A549 (cell line): ENCODE data around the gene HMGCS1. TPM values are rescaled to one million over a fixed set of nuclear protein-coding genes. Genes with fewer than 3 reads are reported as not detected.

Experiments used
- ATAC-seq, 2 experiments: fragments of 200-7000 bp in 1 of 2; fragments of >200 bp in 1 of 2; cut with Nextera tagmentation in 1 of 2; cut with Tn5 transposase in 1 of 2; 3 replicates each; pipeline versions ENCODE4 v1.8.0 to v1.9.1; 2018 to 2020; ENCODE audit warnings: mild to moderate bottlenecking in 1 of 2, moderate library complexity in 1 of 2
- CTCF ChIA-PET: fragments of 300-600 bp; sonication (Branson Sonifier 250); formaldehyde crosslinking; extraction: SDS; loops from one replicate; lab custom pipeline; 2021; ENCODE audit warnings: antibody characterized with exemption, inconsistent platforms; lab: Yijun Ruan, JAX
- POLR2A ChIA-PET: fragments of 350-600 bp; formaldehyde crosslinking; extraction: SDS; loops from one replicate; lab custom pipeline; 2021; ENCODE audit warnings: antibody characterized with exemption, inconsistent platforms; lab: Yijun Ruan, JAX
- DNase-seq, 2 experiments: peaks; one replicate each; pipeline versions ENCODE4 v3.0.0 to v3.0.0-alpha.2; 2011 to 2016; ENCODE audit warnings: low read depth in 1 of 2, low spot score in 1 of 2
- FAIRE-seq: peaks from 2 replicates; lab custom pipeline; 2011; peaks lifted over from hg19 to GRCh38; lab: Jason Lieb, UNC
- H3K27ac ChIP-seq, 2 experiments: fragments of >200 bp; sonication (Bioruptor Twin); formaldehyde crosslinking; 3 replicates each; pipeline ENCODE4 v1.5.1; 2016 to 2017
- H3K4me1 ChIP-seq: fragments of >200 bp; sonication (Bioruptor Twin); formaldehyde crosslinking; 3 replicates; pipeline ENCODE4 v1.6.1; 2016
- H3K4me2 ChIP-seq: fragments of >200 bp; sonication (Bioruptor Twin); formaldehyde crosslinking; 3 replicates; pipeline ENCODE4 v1.6.1; 2016
- H3K4me3 ChIP-seq: fragments of >200 bp; sonication (Bioruptor Twin); formaldehyde crosslinking; 3 replicates; pipeline ENCODE4 v1.5.1; 2016
- H3K9me3 ChIP-seq: fragments of >200 bp; sonication (Bioruptor Twin); formaldehyde crosslinking; 3 replicates; pipeline ENCODE4 v1.6.1; 2016
- BCL3 ChIP-seq: fragments of >200 bp; sonication (Bioruptor Twin); formaldehyde crosslinking; IDR thresholded peaks from 3 replicates; pipeline ENCODE4 v1.6.1; 2016
- CBX2 ChIP-seq: fragments of 200-600 bp; sonication (generic); IDR thresholded peaks from 2 replicates; pipeline ENCODE4 v1.6.1; 2016; ENCODE audit warnings: low read depth, mild to moderate bottlenecking, borderline replicate concordance
- CEBPB ChIP-seq, 2 experiments: fragments of >200 bp in 1 of 2; sonication (Bioruptor Twin) in 1 of 2; formaldehyde crosslinking in 1 of 2; IDR thresholded peaks; 2 replicates each; pipeline ENCODE4 v1.6.1; 2012 to 2016
- EP300 ChIP-seq, 2 experiments: fragments of >200 bp; sonication (Bioruptor Twin); formaldehyde crosslinking; IDR thresholded peaks; 2 replicates in 1 of 2; 3 replicates in 1 of 2; pipeline ENCODE4 v1.6.1; 2016 to 2017
- ESRRA ChIP-seq: fragments of 150-350 bp; IDR thresholded peaks from 2 replicates; pipeline ENCODE4 v1.6.1; 2014; ENCODE audit warnings: mild to moderate bottlenecking, low read length, borderline replicate concordance
- FOSB ChIP-seq: fragments of 250-450 bp; sonication (Bioruptor Pico); IDR thresholded peaks from 2 replicates; pipeline ENCODE4 v1.5.0; 2020; ENCODE audit warnings: mild to moderate bottlenecking, moderate library complexity
- GATA3 ChIP-seq: IDR thresholded peaks from 2 replicates; pipeline ENCODE4 v1.6.1; 2012; ENCODE audit warnings: borderline replicate concordance
- HEYL ChIP-seq: fragments of 250-450 bp; sonication (Bioruptor Pico); IDR thresholded peaks from 2 replicates; pipeline ENCODE4 v1.8.0; 2021; ENCODE audit warnings: mild to moderate bottlenecking, moderate library complexity
- HMGXB4 ChIP-seq: fragments of 250-450 bp; sonication (Bioruptor Pico); IDR thresholded peaks from 2 replicates; pipeline ENCODE4 v1.5.0; 2021; ENCODE audit warnings: mild to moderate bottlenecking, moderate library complexity, borderline replicate concordance
- HOXB13 ChIP-seq: fragments of 250-450 bp; sonication (Bioruptor Pico); IDR thresholded peaks from 2 replicates; pipeline ENCODE4 v1.5.0; 2020; ENCODE audit warnings: low read depth, mild to moderate bottlenecking, moderate library complexity
- JUN ChIP-seq, 2 experiments: fragments of >200 bp; sonication (Bioruptor Twin); formaldehyde crosslinking; IDR thresholded peaks; 2 replicates in 1 of 2; 3 replicates in 1 of 2; pipeline ENCODE4 v1.6.1; 2016 to 2017
- KDM1A ChIP-seq: fragments of 200-600 bp; sonication (generic); IDR thresholded peaks from 2 replicates; pipeline ENCODE4 v1.6.1; 2016; ENCODE audit warnings: low read depth, mild to moderate bottlenecking
- MAFK ChIP-seq: fragments of 450-650 bp; IDR thresholded peaks from 2 replicates; pipeline ENCODE4 v1.6.1; 2014; ENCODE audit not compliant: partially characterized antibody
- MAX ChIP-seq: IDR thresholded peaks from 2 replicates; pipeline ENCODE4 v1.6.1; 2012
- MAZ ChIP-seq: fragments of 150-350 bp; IDR thresholded peaks from 2 replicates; pipeline ENCODE4 v1.6.1; 2014; ENCODE audit warnings: antibody characterized with exemption, low read depth, low read length, borderline replicate concordance
- MYC ChIP-seq: IDR thresholded peaks from 2 replicates; pipeline ENCODE4 v1.6.1; 2012; ENCODE audit warnings: mild to moderate bottlenecking, inconsistent platforms, low read length, improper control_type of control experiment, borderline replicate concordance
- NPAS2 ChIP-seq: fragments of 250-450 bp; sonication (Bioruptor Pico); IDR thresholded peaks from 2 replicates; pipeline ENCODE4 v1.8.0; 2022; ENCODE audit warnings: mild to moderate bottlenecking, moderate library complexity, borderline replicate concordance
- NR3C1 ChIP-seq: fragments of >200 bp; sonication (Bioruptor Twin); formaldehyde crosslinking; IDR thresholded peaks from 3 replicates; pipeline ENCODE4 v1.6.1; 2017
- PBX3 ChIP-seq: IDR thresholded peaks from 2 replicates; pipeline ENCODE4 v1.6.1; 2012
- REST ChIP-seq: fragments of 200-600 bp; sonication (generic); IDR thresholded peaks from 2 replicates; pipeline ENCODE4 v1.6.1; 2016; ENCODE audit warnings: antibody characterized with exemption, mild to moderate bottlenecking, moderate library complexity
- RFX5 ChIP-seq: fragments of 450-650 bp; IDR thresholded peaks from 2 replicates; pipeline ENCODE4 v1.7.1; 2014; ENCODE audit warnings: antibody characterized with exemption, mild to moderate bottlenecking, moderate library complexity
- SREBF2 ChIP-seq: fragments of 450-650 bp; IDR thresholded peaks from 2 replicates; pipeline ENCODE4 v1.6.1; 2014; ENCODE audit warnings: mild to moderate bottlenecking, moderate library complexity
- USF2 ChIP-seq: fragments of 450-650 bp; IDR thresholded peaks from 2 replicates; pipeline ENCODE4 v1.6.1; 2014; ENCODE audit warnings: antibody characterized with exemption
- WGBS: methylation state at CpG from one replicate; pipeline ENCODE4 v1.1.6; 2017; ENCODE audit errors: missing lambda C conversion rate; 5-methylcytosine and 5-hydroxymethylcytosine counted together
- polyA plus RNA-seq, 4 experiments: library from polyadenylated mRNA; depleted of rRNA in 3 of 4; stranded (reverse); fragments of >200 nt; fragmentation: RNase III in 1 of 4; extraction: RNeasy Plus Mini Kit Qiagen cat#74134 plus additional on column Dnase treatment in 1 of 4; gene quantifications; 2 replicates in 3 of 4; 3 replicates in 1 of 4; pipeline ENCODE4 v1.2.3, GENCODE V29; 2011 to 2017

HMGCS1 gene
- polyA plus RNA-seq, 2 of the 4 experiments (the other 2 are of a cell fraction) = 64.8 to 72.8 TPM

DNA sequence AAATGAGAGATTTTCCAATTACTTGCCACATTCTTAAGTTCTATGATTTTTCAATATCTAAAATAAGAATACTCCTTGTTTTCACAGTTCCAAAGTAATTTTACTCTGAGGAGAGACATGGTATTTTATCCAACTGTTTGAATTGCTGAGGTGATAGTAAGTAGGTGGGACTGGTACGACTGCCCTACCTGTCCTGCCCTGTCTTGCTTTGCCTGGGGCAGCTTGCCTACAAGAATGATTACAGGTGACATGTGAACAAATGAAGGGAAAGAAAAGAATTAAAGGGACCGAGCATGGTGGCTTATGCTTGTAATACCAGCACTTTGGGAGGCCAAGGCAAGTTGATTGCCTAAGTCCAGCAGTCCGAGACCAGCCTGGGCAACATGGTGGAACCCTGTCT, 41.6 kb upstream of the HMGCS1 start (continued):
- TF ChIP-seq REST (no peak), JUN (IDR thresholded peaks at IDR 0.05) (no peak), BCL3 (no peak), CEBPB (IDR thresholded peaks at IDR 0.05) (no peak)

DNA sequence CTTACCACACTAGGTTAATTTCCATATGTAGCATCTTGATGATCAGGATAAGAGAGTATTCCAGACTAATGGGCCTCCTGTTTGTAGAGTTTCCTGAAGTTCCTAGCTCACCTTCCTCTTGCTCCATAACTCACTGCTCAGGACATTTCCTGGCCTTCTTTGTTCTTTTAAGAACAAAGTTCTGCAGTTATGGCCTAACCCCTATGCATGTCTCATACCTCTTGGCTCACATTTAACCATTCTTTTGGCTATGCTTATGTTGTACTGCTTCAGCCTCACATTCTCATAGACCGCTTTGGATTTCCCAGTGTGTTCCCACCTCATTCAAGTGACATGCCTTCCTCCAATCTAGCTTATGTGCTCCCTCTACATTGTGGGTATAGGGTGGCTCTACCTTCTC, 40.5 kb upstream of the HMGCS1 start:
- Histone ChIP-seq H3K4me2 (no peak overlapping the region), H3K4me3 (no peak overlapping the region), H3K4me1 (no peaks in the 10 kb centered on the region), H3K9me3 (no peaks in the 10 kb centered on the region), H3K27ac (no peak overlapping the region)
- DNase-seq (no peak), ATAC-seq (no peak), FAIRE-seq (no peak)
- WGBS = 85% methylated on average over 1 of the region's 1 CpG
- TF ChIP-seq MAX = no peak
- TF ChIP-seq FOSB (CRISPR knock-in tag) = no peak
- no peak for TF ChIP-seq MAZ
- no peak for TF ChIP-seq RFX5
- TF ChIP-seq NPAS2 (CRISPR knock-in tag) = no peak
- POLR2A ChIA-PET = no interaction called here
- CTCF ChIA-PET = interaction anchor here (0.8 kb wide), 1 partner anchor 36 kb away, joined by 3 read pairs; no protein-coding TSS in a partner anchor

GRCh38 chr5:43352915-43353314, 39.7 kb upstream of the HMGCS1 start:
- Histone ChIP-seq H3K4me2 (no peak overlapping the region), H3K9me3 (no peaks in the 10 kb centered on the region), H3K4me1 (no peaks in the 10 kb centered on the region), H3K27ac (no peak overlapping the region), H3K4me3 (no peak overlapping the region)
- 77% methylated on average over 2 of the region's 2 CpGs for WGBS
- ATAC-seq (no peak), DNase-seq (no peak), FAIRE-seq (no peak)
- ChIA-PET POLR2A (no interaction called here), CTCF (interaction anchor here (1.0 to 1.4 kb wide), 2 partner anchors 16 to 37 kb away, joined by 3 to 6 read pairs; no protein-coding TSS in a partner anchor)
- TF ChIP-seq EP300 (IDR thresholded peaks at IDR 0.05) (no peak), MAFK (peak; percentile 92), HOXB13 (CRISPR knock-in tag) (no peak), MYC (no peak)

- CTCF ChIA-PET = interaction anchor here (1.0 to 1.4 kb wide), 2 partner anchors 17 to 37 kb away, joined by 3 to 6 read pairs; no protein-coding TSS in a partner anchor
- FAIRE-seq = no peak
- H3K9me3 ChIP-seq = no peaks in the 10 kb centered on the region
- TF ChIP-seq HOXB13 (CRISPR knock-in tag) = no peak
- TF ChIP-seq JUN (IDR thresholded peaks at IDR 0.05) = no peak
- no peak for TF ChIP-seq HMGXB4 (CRISPR knock-in tag)
- TF ChIP-seq PBX3 = no peak
- TF ChIP-seq NR3C1 = no peak
- no peak for TF ChIP-seq HEYL (CRISPR knock-in tag)
- no peak for TF ChIP-seq CBX2
- TF ChIP-seq USF2 = no peak
- TF ChIP-seq SREBF2 = no peak
- TF ChIP-seq FOSB (CRISPR knock-in tag) = no peak
- TF ChIP-seq GATA3 = no peak
- no peak for TF ChIP-seq ESRRA
- TF ChIP-seq KDM1A = no peak
- no peak for TF ChIP-seq MYC
Measured at GRCh38 chr5:43352131-43352530, 38.9 kb upstream of the HMGCS1 start.

More at GRCh38 chr5:43352131-43352530, 38.9 kb upstream of the HMGCS1 start:
- DNase-seq (no peak), ATAC-seq (no peak)
- 62% methylated on average over 3 of the region's 3 CpGs for WGBS
- no peaks in the 10 kb centered on the region for H3K4me1 ChIP-seq
- no peak overlapping the region for H3K4me3 ChIP-seq
- no peak overlapping the region for H3K4me2 ChIP-seq
- H3K27ac ChIP-seq = no peak overlapping the region
- POLR2A ChIA-PET = interaction anchor here (0.7 kb wide), 1 partner anchor 140 kb away, joined by 5 read pairs; no protein-coding TSS in a partner anchor
